Measurements from ENCODE around the gene TRIM52.
"Not testable (repeated sequence)": the region's sequence is repeated elsewhere in the genome, so short reads cannot be mapped to it uniquely, and the experiment has no call there.

Gene TRIM52

GRCh38 chr5:181260720-181261319 lies at the start of gene TRIM52:
TSS of gene TRIM52 (minus strand) at chr5:181261143. CDS start at chr5:181260813, 330 bp downstream.
- TF ChIP-seq CTCF (IDR thresholded peaks at IDR 0.05) = no peak
- Histone ChIP-seq H3K4me3 (ENCODE audit: low read depth in 1 of 2, low read length in 1 of 2) (peak within 1 kb of the TSS; percentile 88 to 98), H3K27ac (peak within 1 kb of the TSS; percentile 90), H3K9me3 (no peaks in the 10 kb centered on the region), H3K27me3 (no peaks in the 10 kb centered on the region), H3K36me3 (peaks cover 11% of the 10 kb centered on the region), H3K4me1 (ENCODE audit: control insufficient read depth in 1 of 2, insufficient read depth in 1 of 2, low read depth in 1 of 2, low read length in 1 of 2) (peaks cover 35 to 43% of the 10 kb centered on the region in 2 experiments)

- H3K27me3 ChIP-seq; H3K4me1 ChIP-seq (ENCODE audit: control insufficient read depth in 1 of 2, insufficient read depth in 1 of 2, low read depth in 1 of 2, low read length in 1 of 2); H3K9me3 ChIP-seq; H3K27ac ChIP-seq; H3K36me3 ChIP-seq; H3K4me3 ChIP-seq (ENCODE audit: low read depth in 1 of 2, low read length in 1 of 2): not testable (repeated sequence)
These were observed 26.4 kb upstream of the TRIM52 start for GRCh38 chr5:181287331-181287730.

DNA sequence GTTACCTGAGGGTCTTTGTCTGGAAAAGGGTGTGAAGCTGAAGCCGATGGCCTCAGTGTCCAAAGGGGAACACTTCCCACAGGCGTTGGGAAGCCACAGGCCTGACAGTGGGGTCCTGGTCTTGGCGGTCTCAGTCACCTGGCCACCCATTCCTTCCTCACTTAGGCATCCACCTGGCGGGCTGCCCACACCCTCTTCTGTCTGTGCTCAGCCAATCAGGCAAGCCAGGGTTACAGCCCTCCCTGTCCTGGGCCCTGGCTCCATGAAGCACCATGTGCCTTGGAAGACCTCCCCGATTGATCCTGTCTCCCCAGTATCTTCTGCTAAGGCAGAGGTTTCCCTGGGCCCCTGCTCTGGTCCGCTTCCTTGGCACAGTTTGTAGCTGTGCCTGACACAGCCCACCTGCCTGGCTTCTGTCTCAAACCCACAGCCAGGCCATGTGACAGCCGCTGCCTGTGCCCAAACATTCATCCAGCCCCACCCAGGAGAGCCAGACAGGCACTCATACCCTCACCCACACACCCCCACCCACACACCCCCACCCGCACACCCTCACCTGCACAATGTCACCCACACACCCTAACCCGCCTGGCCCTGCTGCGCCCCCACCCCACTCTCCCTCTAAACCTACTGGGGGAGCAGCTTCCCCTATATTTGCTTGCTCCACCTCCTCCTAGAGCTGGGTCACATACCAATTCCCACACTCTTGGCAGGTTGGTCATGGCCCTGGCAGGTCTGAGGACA lies 25.2 kb upstream of the TRIM52 start:
- H3K4me3 ChIP-seq (ENCODE audit: low read depth in 1 of 2, low read length in 1 of 2); H3K9me3 ChIP-seq; H3K4me1 ChIP-seq (ENCODE audit: control insufficient read depth in 1 of 2, insufficient read depth in 1 of 2, low read depth in 1 of 2, low read length in 1 of 2); H3K27ac ChIP-seq; H3K27me3 ChIP-seq; H3K36me3 ChIP-seq: not testable (repeated sequence)

- not testable (repeated sequence) for H3K9me3 ChIP-seq; H3K4me1 ChIP-seq (ENCODE audit: control insufficient read depth in 1 of 2, insufficient read depth in 1 of 2, low read depth in 1 of 2, low read length in 1 of 2); H3K4me3 ChIP-seq (ENCODE audit: low read depth in 1 of 2, low read length in 1 of 2); H3K27ac ChIP-seq; H3K36me3 ChIP-seq
- peaks cover 11% of the 10 kb centered on the region for H3K27me3 ChIP-seq
These were observed 23.2 kb upstream of the TRIM52 start for GRCh38 chr5:181283841-181284755.

GRCh38 chr5:181283347-181283746 lies 22.4 kb upstream of the TRIM52 start:
- no peaks in the 10 kb centered on the region for H3K36me3 ChIP-seq
- H3K27ac ChIP-seq = no peak overlapping the region
- H3K4me3 ChIP-seq (ENCODE audit: low read depth in 1 of 2, low read length in 1 of 2) = no peak overlapping the region
- no peaks in the 10 kb centered on the region for H3K4me1 ChIP-seq (ENCODE audit: control insufficient read depth in 1 of 2, insufficient read depth in 1 of 2, low read depth in 1 of 2, low read length in 1 of 2)
- no peak for TF ChIP-seq CTCF (IDR thresholded peaks at IDR 0.05)
- no peaks in the 10 kb centered on the region for H3K9me3 ChIP-seq
- peaks cover 13% of the 10 kb centered on the region for H3K27me3 ChIP-seq

- Histone ChIP-seq H3K36me3 (no peaks in the 10 kb centered on the region), H3K9me3 (no peaks in the 10 kb centered on the region), H3K4me1 (ENCODE audit: control insufficient read depth in 1 of 2, insufficient read depth in 1 of 2, low read depth in 1 of 2, low read length in 1 of 2) (no peaks in the 10 kb centered on the region), H3K4me3 (ENCODE audit: low read depth in 1 of 2, low read length in 1 of 2) (no peak overlapping the region), H3K27me3 (peaks cover 13% of the 10 kb centered on the region), H3K27ac (no peak overlapping the region)
- no peak for TF ChIP-seq CTCF (IDR thresholded peaks at IDR 0.05)
These were observed 21.9 kb upstream of the TRIM52 start for GRCh38 chr5:181282874-181283273.

GRCh38 chr5:181282415-181282814 lies 21.5 kb upstream of the TRIM52 start:
- not testable (repeated sequence) for H3K27ac ChIP-seq; H3K9me3 ChIP-seq; H3K4me3 ChIP-seq (ENCODE audit: low read depth in 1 of 2, low read length in 1 of 2); H3K4me1 ChIP-seq (ENCODE audit: control insufficient read depth in 1 of 2, insufficient read depth in 1 of 2, low read depth in 1 of 2, low read length in 1 of 2); H3K36me3 ChIP-seq
- peaks cover 13% of the 10 kb centered on the region for H3K27me3 ChIP-seq
